22Rv1 (cell line): ENCODE measurements around the gene NECTIN1.

ENCODE experiments used
- CTCF ChIP-seq: fragments of 450-650 bp; IDR thresholded peaks from 2 replicates; pipeline ENCODE4 v1.5.1; 2017; ENCODE audit warnings: mild to moderate bottlenecking
- ZFX ChIP-seq: fragments of 450-650 bp; IDR thresholded peaks from 2 replicates; pipeline ENCODE4 v1.6.1; 2017; ENCODE audit warnings: antibody characterized with exemption, borderline replicate concordance

- TF ChIP-seq CTCF (no peak), ZFX (no peak)
Measured at GRCh38 chr11:119743006-119743405, 14.0 kb upstream of the NECTIN1 start.
